Upper lobe of left lung (tissue), 6 donors: Measurements from ENCODE around the gene RPAP2. TPM values are rescaled to one million over a fixed set of nuclear protein-coding genes. Genes with fewer than 3 reads are reported as not detected.
"Not testable (repeated sequence)": the region's sequence is repeated elsewhere in the genome, so short reads cannot be mapped to it uniquely, and the experiment has no call there.

ENCODE experiments used
- ATAC-seq, 2 donors: fragments of 200-7000 bp; cut with Tn5 transposase; one replicate each; pipeline ENCODE4 v1.9.1; 2022; ENCODE audit warnings: mild to moderate bottlenecking in 2 of 2, moderate library complexity in 2 of 2; ENCODE audit not compliant: low FRiP score in 2 of 2
- DNase-seq, 2 donors: peaks; one replicate each; pipeline ENCODE4 v3.0.0-alpha.2; 2019 to 2020
- H3K27ac ChIP-seq, 4 donors: fragments of 200-600 bp; sonication (generic); one replicate each; pipeline ENCODE4 v1.5.1; 2016 to 2019
- H3K27me3 ChIP-seq, 4 donors: fragments of 200-600 bp; sonication (generic); one replicate each; pipeline ENCODE4 v1.5.1; 2017 to 2019
- H3K36me3 ChIP-seq, 4 donors: fragments of 200-600 bp; sonication (generic); one replicate each; pipeline ENCODE4 v1.5.1; 2016 to 2019
- H3K4me1 ChIP-seq, 4 donors: fragments of 200-600 bp; sonication (generic); one replicate each; pipeline ENCODE4 v1.5.1; 2018 to 2019
- H3K4me3 ChIP-seq, 4 donors: fragments of 200-600 bp; sonication (generic); one replicate each; pipeline ENCODE4 v1.5.1; 2017 to 2019; ENCODE audit warnings: mild to moderate bottlenecking in 2 of 4, moderate library complexity in 1 of 4
- H3K9me3 ChIP-seq, 4 donors: fragments of 200-600 bp; sonication (generic); one replicate each; pipeline ENCODE4 v1.5.1; 2018 to 2019
- CTCF ChIP-seq, 6 experiments: fragments of 450-650 bp in 4 of 6; fragments of 200-600 bp in 2 of 6; sonication (generic) in 2 of 6; IDR thresholded peaks; one replicate each; pipeline ENCODE4 v1.5.1; 2016 to 2019; ENCODE audit warnings: antibody characterized with exemption in 6 of 6
- EP300 ChIP-seq, 4 donors: sonication (generic); formaldehyde crosslinking; IDR thresholded peaks; one replicate each; pipeline ENCODE4 v1.5.1; 2017; ENCODE audit warnings: antibody characterized with exemption in 4 of 4, control low read depth in 2 of 4
- POLR2A ChIP-seq, 4 donors: fragments of 450-650 bp; IDR thresholded peaks; one replicate each; pipeline ENCODE4 v1.5.1; 2016 to 2017; ENCODE audit warnings: antibody characterized with exemption in 4 of 4, mild to moderate bottlenecking in 2 of 4
- POLR2AphosphoS5 ChIP-seq, 2 donors: sonication (generic); formaldehyde crosslinking; IDR thresholded peaks; one replicate each; pipeline ENCODE4 v1.5.1; 2017; ENCODE audit warnings: antibody characterized with exemption in 2 of 2
- WGBS, 2 donors: methylation state at CpG; one replicate each; pipeline ENCODE4 v1.1.5; 2017 to 2018; 5-methylcytosine and 5-hydroxymethylcytosine counted together
- total RNA-seq, 6 donors: library from RNA; depleted of rRNA in 4 of 6; stranded (reverse); fragments of >200 nt in 4 of 6; gene quantifications; one replicate each; pipeline versions ENCODE4 v1.1.0 to v1.2.1, GENCODE V29; 2016 to 2021
- donor health status: DM: no; HTN: no; CAD: no; lungs with moderate emphysema.
- donor health status: DM: no; HTN: yes; CAD: no; lungs with severe emphysema.

The RPAP2 gene
- total RNA-seq, 6 donors from 2014 or later: 3.6 to 15.8 (median 5.6) TPM

- Histone ChIP-seq H3K9me3 (no peaks in the 10 kb centered on the region), H3K36me3 (no peaks in the 10 kb centered on the region), H3K4me3 (no peak overlapping the region), H3K4me1 (no peaks in the 10 kb centered on the region), H3K27me3 (no peaks in the 10 kb centered on the region), H3K27ac (no peak overlapping the region)
- DNase-seq (no peak), ATAC-seq (no peak)
- TF ChIP-seq POLR2A (IDR thresholded peaks at IDR 0.05) (no peak), POLR2AphosphoS5 (IDR thresholded peaks at IDR 0.05) (no peak), EP300 (IDR thresholded peaks at IDR 0.05) (no peak), CTCF (IDR thresholded peaks at IDR 0.05) (no peak)
- WGBS, 2 donors: 57 to 61% methylated on average over 4 of the region's 4 CpGs
These were observed 120.8 kb downstream of the RPAP2 start for GRCh38 chr1:92419642-92420041.

- 19 to 26% methylated on average over 4 of the region's 4 CpGs for WGBS, 2 donors
- DNase-seq (peak in 1 of 2 donors; percentile 23), ATAC-seq (no peak)
- H3K4me1 ChIP-seq: no peaks in the 10 kb centered on the region
- no peaks in the 10 kb centered on the region for H3K9me3 ChIP-seq
- no peaks in the 10 kb centered on the region for H3K27me3 ChIP-seq
- no peak overlapping the region for H3K27ac ChIP-seq
- TF ChIP-seq CTCF (IDR thresholded peaks at IDR 0.05) (no peak), POLR2AphosphoS5 (IDR thresholded peaks at IDR 0.05) (no peak)
- no peak overlapping the region for H3K4me3 ChIP-seq
- no peaks in the 10 kb centered on the region for H3K36me3 ChIP-seq
These were observed 125.5 kb downstream of the RPAP2 start for GRCh38 chr1:92424381-92424780.

DNA sequence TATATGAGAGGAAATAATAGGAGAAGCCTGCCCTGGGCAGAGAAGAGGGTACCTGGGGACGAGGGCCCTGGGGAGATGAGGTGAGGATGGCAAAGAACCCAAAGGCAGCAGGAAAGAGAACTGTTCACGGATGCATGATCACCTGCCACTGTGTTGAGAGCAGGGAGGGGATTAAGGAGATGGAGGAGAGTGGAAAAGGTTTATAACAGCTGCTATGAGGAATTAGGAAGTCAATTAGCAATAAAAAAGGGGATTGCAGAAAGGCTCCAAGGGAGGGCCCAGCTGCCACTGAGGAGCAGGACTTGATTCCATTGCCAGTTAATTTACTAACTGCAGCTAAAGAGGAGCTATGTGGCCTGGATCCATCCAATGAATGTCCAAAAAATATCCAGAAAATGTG lies 126.8 kb downstream of the RPAP2 start:
- no peaks in the 10 kb centered on the region for H3K27me3 ChIP-seq
- TF ChIP-seq POLR2AphosphoS5 (IDR thresholded peaks at IDR 0.05): no peak
- TF ChIP-seq CTCF (IDR thresholded peaks at IDR 0.05): no peak
- no peak for TF ChIP-seq POLR2A (IDR thresholded peaks at IDR 0.05)
- no peak for TF ChIP-seq EP300 (IDR thresholded peaks at IDR 0.05)
- no peaks in the 10 kb centered on the region for H3K4me1 ChIP-seq
- 79 to 86% methylated on average over 2 of the region's 2 CpGs for WGBS, 2 donors
- H3K36me3 ChIP-seq: no peaks in the 10 kb centered on the region
- DNase-seq (no peak), ATAC-seq (no peak)
- no peak overlapping the region for H3K27ac ChIP-seq
- H3K4me3 ChIP-seq: no peak overlapping the region
- no peaks in the 10 kb centered on the region for H3K9me3 ChIP-seq

DNA sequence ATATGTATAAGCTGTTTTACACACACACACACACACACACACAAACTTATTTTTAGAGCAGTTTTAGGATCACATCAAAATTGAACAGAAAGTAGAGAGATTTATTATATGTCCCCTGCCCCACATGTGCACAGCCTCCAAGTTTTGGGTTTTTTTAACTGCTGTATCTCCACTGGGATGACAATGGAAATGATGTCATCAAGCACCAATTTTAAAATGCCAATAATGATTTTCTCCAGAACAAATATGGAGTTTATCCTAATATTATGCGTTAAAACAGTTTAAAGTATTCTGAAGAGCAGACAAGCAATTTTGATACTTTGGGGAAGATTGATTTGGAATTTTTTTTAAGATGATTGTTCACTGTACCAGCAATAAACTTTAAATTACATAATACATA lies 131.2 kb downstream of the RPAP2 start:
- H3K36me3 ChIP-seq: no peaks in the 10 kb centered on the region
- WGBS, 2 donors: 89 to 90% methylated on average over 1 of the region's 1 CpG

GRCh38 chr1:92434572-92434971 lies 135.7 kb downstream of the RPAP2 start:
- H3K4me3 ChIP-seq, H3K27me3 ChIP-seq, H3K27ac ChIP-seq, H3K9me3 ChIP-seq, ATAC-seq, DNase-seq, H3K4me1 ChIP-seq, H3K36me3 ChIP-seq: not testable (repeated sequence)
- WGBS, 2 donors: 90 to 100% methylated on average over 1 of the region's 1 CpG

More for the DNA sequence above, 131.2 kb downstream of the RPAP2 start:
- no peak for TF ChIP-seq POLR2A (IDR thresholded peaks at IDR 0.05)
- no peak for TF ChIP-seq EP300 (IDR thresholded peaks at IDR 0.05)
- TF ChIP-seq POLR2AphosphoS5 (IDR thresholded peaks at IDR 0.05): no peak
- no peak for TF ChIP-seq CTCF (IDR thresholded peaks at IDR 0.05)
- ATAC-seq: no peak
- Histone ChIP-seq H3K9me3 (no peaks in the 10 kb centered on the region), H3K27ac (no peak overlapping the region), H3K27me3 (no peaks in the 10 kb centered on the region), H3K4me1 (no peaks in the 10 kb centered on the region), H3K4me3 (no peak overlapping the region)
- DNase-seq: no peak
